D721Med (cell line): ENCODE measurements around the gene WNK3.

ENCODE experiments used
- DNase-seq: peaks from one replicate; pipeline ENCODE4 v3.0.0; 2011; ENCODE audit warnings: low spot score; ENCODE audit not compliant: insufficient read length
- FAIRE-seq: peaks from 2 replicates; lab custom pipeline; 2011; peaks lifted over from hg19 to GRCh38; lab: Jason Lieb, UNC
- TF ChIP-seq, protein P1 (sequence below): IDR thresholded peaks from 2 replicates; pipeline ENCODE4 v1.5.1; 2012; ENCODE audit warnings: mild to moderate bottlenecking, control low read depth; ENCODE audit not compliant: insufficient read depth; ENCODE audit errors: missing control alignments

WNK3 gene

GRCh38 chrX:54171527-54172250, 186.2 kb downstream of the WNK3 start:
- TF ChIP-seq, protein P1, sequence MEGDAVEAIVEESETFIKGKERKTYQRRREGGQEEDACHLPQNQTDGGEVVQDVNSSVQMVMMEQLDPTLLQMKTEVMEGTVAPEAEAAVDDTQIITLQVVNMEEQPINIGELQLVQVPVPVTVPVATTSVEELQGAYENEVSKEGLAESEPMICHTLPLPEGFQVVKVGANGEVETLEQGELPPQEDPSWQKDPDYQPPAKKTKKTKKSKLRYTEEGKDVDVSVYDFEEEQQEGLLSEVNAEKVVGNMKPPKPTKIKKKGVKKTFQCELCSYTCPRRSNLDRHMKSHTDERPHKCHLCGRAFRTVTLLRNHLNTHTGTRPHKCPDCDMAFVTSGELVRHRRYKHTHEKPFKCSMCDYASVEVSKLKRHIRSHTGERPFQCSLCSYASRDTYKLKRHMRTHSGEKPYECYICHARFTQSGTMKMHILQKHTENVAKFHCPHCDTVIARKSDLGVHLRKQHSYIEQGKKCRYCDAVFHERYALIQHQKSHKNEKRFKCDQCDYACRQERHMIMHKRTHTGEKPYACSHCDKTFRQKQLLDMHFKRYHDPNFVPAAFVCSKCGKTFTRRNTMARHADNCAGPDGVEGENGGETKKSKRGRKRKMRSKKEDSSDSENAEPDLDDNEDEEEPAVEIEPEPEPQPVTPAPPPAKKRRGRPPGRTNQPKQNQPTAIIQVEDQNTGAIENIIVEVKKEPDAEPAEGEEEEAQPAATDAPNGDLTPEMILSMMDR = no peak
- DNase-seq = no peak
- FAIRE-seq = no peak

- FAIRE-seq = no peak
- no peak for DNase-seq
- TF ChIP-seq, protein P1 = no peak
Measured at GRCh38 chrX:54171091-54171490, 186.8 kb downstream of the WNK3 start.

- TF ChIP-seq, protein P1 = no peak
- no peak for DNase-seq
- FAIRE-seq = no peak
Measured at GRCh38 chrX:54166915-54167314, 190.9 kb downstream of the WNK3 start.

DNA sequence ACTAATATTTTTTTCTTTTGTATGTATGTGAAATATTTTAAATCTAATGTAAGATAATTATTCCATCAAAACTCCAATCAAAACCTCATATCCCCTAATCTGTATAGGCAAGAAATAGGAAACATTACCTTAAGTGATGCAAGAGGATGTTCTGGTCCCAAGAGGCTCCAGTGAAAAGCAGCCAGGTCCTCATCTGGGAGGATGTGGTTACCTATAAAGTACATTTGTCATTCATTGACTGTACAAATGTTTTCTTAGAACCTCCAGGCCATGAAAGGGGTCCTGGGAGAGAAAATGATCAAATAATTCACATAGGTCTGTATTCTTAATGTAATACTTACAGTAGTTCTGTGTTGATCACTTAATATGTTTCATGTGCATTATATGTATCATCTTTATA, 200.3 kb downstream of the WNK3 start:
- FAIRE-seq = no peak
- TF ChIP-seq, protein P1 = no peak

More for the DNA sequence above, 200.3 kb downstream of the WNK3 start:
- DNase-seq = no peak
